Kidney epithelial cell (primary cell): ENCODE results near the gene EPS8L3. TPM values are rescaled to one million over a fixed set of nuclear protein-coding genes. Genes with fewer than 3 reads are reported as not detected.
A peak's percentile ranks its signal among the peaks of the same experiment; 100 is the strongest.
"Not testable (repeated sequence)": the region's sequence is repeated elsewhere in the genome, so short reads cannot be mapped to it uniquely, and the experiment has no call there.

Experiments used
- DNase-seq: peaks from one replicate; pipeline ENCODE4 v3.0.0-alpha.2; 2010; ENCODE audit warnings: low read depth
- H3K27me3 ChIP-seq: 2 replicates; pipeline ENCODE4 v1.6.0; 2011; ENCODE audit warnings: low read length; ENCODE audit not compliant: control insufficient read depth, insufficient read depth
- H3K36me3 ChIP-seq: 2 replicates; pipeline ENCODE4 v1.5.1; 2011; ENCODE audit warnings: low read length; ENCODE audit not compliant: control insufficient read depth, insufficient read depth
- H3K4me3 ChIP-seq: 2 replicates; pipeline ENCODE4 v1.5.1; 2011; ENCODE audit warnings: low read depth, mild to moderate bottlenecking, control low read depth, low read length
- total RNA-seq: library from RNA; depleted of rRNA; stranded (reverse); fragments of >200 nt; gene quantifications from 2 replicates; pipeline ENCODE4 v1.2.3, GENCODE V29; 2015
- TF ChIP-seq, protein P1 (sequence below): IDR thresholded peaks from 2 replicates; pipeline ENCODE4 v1.5.1; 2011; ENCODE audit warnings: mild to moderate bottlenecking, moderate library complexity, low read length, control low read depth, inconsistent platforms; ENCODE audit not compliant: insufficient read depth, poor library complexity, severe bottlenecking

The EPS8L3 gene
- total RNA-seq, 1 donor from 2014 or later: 0.04 TPM

DNA sequence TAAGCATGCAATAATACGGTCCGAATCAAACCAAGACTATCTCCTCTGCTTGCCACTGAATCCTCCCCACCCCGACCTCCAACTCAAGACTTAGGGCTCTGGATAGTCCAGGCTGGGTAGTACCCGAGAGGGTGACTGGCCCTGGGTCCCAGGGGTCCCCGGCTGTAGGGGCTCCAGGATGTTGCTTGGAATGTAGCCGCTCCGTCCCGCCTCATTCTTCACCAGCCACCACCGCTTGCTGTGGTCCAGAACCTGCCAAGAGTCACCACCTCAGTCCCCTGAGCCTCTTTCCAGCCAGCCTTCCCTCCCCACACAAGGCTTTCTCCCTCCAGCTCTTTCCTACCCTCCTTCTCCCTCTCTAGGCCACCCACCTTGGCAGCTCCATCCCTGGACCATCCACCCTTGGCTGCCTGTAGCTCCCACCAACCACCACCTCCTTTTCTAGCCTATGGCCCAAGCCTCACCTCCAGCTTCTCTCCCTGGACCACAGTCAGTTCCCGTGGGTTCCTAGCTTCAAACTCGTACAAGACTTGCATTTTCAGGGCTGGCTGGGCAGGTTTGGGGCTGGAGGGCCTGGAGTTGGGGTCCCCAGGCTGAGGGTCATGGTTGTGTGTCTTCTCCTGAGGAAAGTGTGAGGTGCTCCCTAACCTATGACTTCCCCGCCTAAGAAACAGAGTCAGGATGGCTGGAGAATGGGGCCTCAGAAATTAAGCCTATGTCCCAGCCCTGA is 12.0 kb downstream of the EPS8L3 start:
- Histone ChIP-seq H3K4me3 (no peak overlapping the region), H3K36me3 (no peaks in the 10 kb centered on the region), H3K27me3 (peaks cover 2% of the 10 kb centered on the region)
- DNase-seq: no peak
- TF ChIP-seq, protein P1, sequence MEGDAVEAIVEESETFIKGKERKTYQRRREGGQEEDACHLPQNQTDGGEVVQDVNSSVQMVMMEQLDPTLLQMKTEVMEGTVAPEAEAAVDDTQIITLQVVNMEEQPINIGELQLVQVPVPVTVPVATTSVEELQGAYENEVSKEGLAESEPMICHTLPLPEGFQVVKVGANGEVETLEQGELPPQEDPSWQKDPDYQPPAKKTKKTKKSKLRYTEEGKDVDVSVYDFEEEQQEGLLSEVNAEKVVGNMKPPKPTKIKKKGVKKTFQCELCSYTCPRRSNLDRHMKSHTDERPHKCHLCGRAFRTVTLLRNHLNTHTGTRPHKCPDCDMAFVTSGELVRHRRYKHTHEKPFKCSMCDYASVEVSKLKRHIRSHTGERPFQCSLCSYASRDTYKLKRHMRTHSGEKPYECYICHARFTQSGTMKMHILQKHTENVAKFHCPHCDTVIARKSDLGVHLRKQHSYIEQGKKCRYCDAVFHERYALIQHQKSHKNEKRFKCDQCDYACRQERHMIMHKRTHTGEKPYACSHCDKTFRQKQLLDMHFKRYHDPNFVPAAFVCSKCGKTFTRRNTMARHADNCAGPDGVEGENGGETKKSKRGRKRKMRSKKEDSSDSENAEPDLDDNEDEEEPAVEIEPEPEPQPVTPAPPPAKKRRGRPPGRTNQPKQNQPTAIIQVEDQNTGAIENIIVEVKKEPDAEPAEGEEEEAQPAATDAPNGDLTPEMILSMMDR: no peak

- TF ChIP-seq, protein P1: no peak
- no peaks in the 10 kb centered on the region for H3K36me3 ChIP-seq
- H3K27me3 ChIP-seq: peaks cover 2% of the 10 kb centered on the region
- no peak overlapping the region for H3K4me3 ChIP-seq
- no peak for DNase-seq
These were observed 12.8 kb downstream of the EPS8L3 start for GRCh38 chr1:109750920-109751319.

- no peak for DNase-seq
- TF ChIP-seq, protein P1: no peak
- H3K4me3 ChIP-seq: no peak overlapping the region
- no peaks in the 10 kb centered on the region for H3K36me3 ChIP-seq
- H3K27me3 ChIP-seq: peaks cover 2% of the 10 kb centered on the region
These were observed 13.4 kb downstream of the EPS8L3 start for GRCh38 chr1:109750241-109750882.

DNA sequence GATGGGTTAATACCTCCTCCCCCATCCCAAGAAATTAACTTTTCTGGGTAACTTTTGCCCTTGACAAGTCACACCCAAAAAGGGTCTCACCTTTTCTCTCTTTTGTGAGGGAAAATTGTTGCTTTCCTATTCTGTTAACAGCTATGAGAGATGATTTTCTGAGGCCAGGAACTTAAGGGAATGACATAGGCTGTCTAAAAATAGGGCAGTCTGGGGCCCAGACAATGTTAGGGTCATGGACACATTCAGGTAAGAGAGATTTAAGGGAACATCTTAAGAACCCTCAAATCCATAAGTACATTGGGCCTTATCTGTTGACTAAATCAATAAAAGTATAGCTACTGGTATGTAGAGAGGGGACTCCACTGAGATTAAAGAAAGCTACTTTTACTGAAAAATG is 14.5 kb downstream of the EPS8L3 start:
- no peak overlapping the region for H3K4me3 ChIP-seq
- H3K27me3 ChIP-seq: peaks cover 2% of the 10 kb centered on the region
- TF ChIP-seq, protein P1: no peak
- no peak for DNase-seq
- H3K36me3 ChIP-seq: no peaks in the 10 kb centered on the region

GRCh38 chr1:109748311-109748710 is 15.4 kb downstream of the EPS8L3 start:
- H3K4me3 ChIP-seq, H3K36me3 ChIP-seq, DNase-seq: not testable (repeated sequence)

DNA sequence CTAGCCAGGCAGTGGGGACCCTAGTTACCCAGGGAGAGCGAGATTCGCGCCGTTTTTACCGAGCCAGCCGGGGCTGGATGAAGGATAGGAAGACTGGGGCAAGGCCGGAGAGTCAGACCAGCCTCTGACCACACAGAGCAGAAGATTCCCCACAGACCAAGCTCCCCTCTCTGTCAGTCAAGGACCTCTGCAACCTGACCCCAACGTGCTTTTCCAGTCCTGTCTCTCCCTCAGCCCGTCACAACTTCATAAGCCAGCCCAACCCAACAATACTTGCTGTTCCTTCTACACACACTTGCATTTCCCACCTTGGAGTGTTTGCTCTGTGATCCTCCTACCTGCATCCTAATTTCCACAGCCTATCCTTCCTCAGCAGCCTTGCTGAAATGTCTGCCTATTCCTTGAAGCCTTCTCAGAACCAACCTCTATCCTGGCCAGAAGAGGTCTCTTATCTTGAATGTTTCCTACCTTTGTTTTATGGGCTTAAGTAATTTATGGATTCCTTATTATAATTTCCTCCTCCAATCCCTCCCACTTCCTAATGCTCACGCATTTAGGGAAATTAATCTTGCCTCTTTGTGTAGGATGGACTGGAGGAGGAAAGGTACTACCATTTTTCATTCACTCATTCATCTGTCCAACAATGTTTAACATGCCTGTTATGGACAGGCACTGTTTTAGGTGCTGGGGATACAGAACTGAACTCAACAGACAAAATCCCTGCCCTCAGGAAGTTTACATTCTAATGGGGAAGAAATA is 22.9 kb downstream of the EPS8L3 start, which contains the start of gene GSTM3:
GSTM3 (minus strand) TSS at position 424 of the 759 bp plus-strand sequence. CDS start 751 bp downstream, outside the sequence.
- peak within 1 kb of the TSS; percentile 58 for H3K4me3 ChIP-seq
- DNase-seq: no peak
- TF ChIP-seq, protein P1: no peak
- H3K27me3 ChIP-seq: no peaks in the 10 kb centered on the region
- H3K36me3 ChIP-seq: no peaks in the 10 kb centered on the region

More at GRCh38 chr1:109748311-109748710, 15.4 kb downstream of the EPS8L3 start:
- H3K27me3 ChIP-seq: not testable (repeated sequence)
